IPS-20b (cell line): ENCODE data around the gene SPATA12.
"Not testable (repeated sequence)": the region's sequence is repeated elsewhere in the genome, so short reads cannot be mapped to it uniquely, and the experiment has no call there.

Experiments used
- H3K27ac ChIP-seq: one replicate; pipeline ENCODE4 v1.5.1; 2013; ENCODE audit warnings: low read length
- H3K27me3 ChIP-seq: 2 replicates; pipeline ENCODE4 v1.6.1; 2013; ENCODE audit warnings: mild to moderate bottlenecking, low read length, inconsistent platforms; ENCODE audit not compliant: insufficient read depth
- H3K36me3 ChIP-seq: 2 replicates; pipeline ENCODE4 v1.6.1; 2013; ENCODE audit warnings: low read depth, mild to moderate bottlenecking, inconsistent platforms, low read length, moderate library complexity; ENCODE audit not compliant: insufficient read depth
- H3K4me1 ChIP-seq: 2 replicates; pipeline ENCODE4 v1.6.1; 2013; ENCODE audit warnings: mild to moderate bottlenecking, control low read depth, inconsistent platforms, low read length, moderate library complexity; ENCODE audit not compliant: insufficient read depth
- H3K4me3 ChIP-seq: 2 replicates; pipeline ENCODE4 v1.5.1; 2013; ENCODE audit warnings: mild to moderate bottlenecking, low read length, inconsistent platforms
- H3K9ac ChIP-seq: 2 replicates; pipeline ENCODE4 v1.6.1; 2013; ENCODE audit warnings: low read depth, mild to moderate bottlenecking, inconsistent platforms, low read length, moderate library complexity
- H3K9me3 ChIP-seq: 2 replicates; pipeline ENCODE4 v1.6.1; 2013; ENCODE audit warnings: mild to moderate bottlenecking, low read depth, low read length, inconsistent platforms; ENCODE audit not compliant: insufficient read depth

SPATA12 gene

GRCh38 chr3:57074135-57074534 lies 13.7 kb downstream of the SPATA12 start:
- no peak overlapping the region for H3K4me3 ChIP-seq
- no peaks in the 10 kb centered on the region for H3K36me3 ChIP-seq
- no peaks in the 10 kb centered on the region for H3K9me3 ChIP-seq
- H3K27me3 ChIP-seq = peaks cover 27% of the 10 kb centered on the region
- no peaks in the 10 kb centered on the region for H3K4me1 ChIP-seq
- H3K9ac ChIP-seq = no peak overlapping the region
- H3K27ac ChIP-seq = no peak overlapping the region

- peaks cover 49% of the 10 kb centered on the region for H3K27me3 ChIP-seq
- H3K27ac ChIP-seq = no peak overlapping the region
- H3K36me3 ChIP-seq = no peaks in the 10 kb centered on the region
- H3K9ac ChIP-seq = no peak overlapping the region
- no peaks in the 10 kb centered on the region; the same call in 1 of the 2 replicates for H3K4me1 ChIP-seq
- H3K9me3 ChIP-seq = no peaks in the 10 kb centered on the region
- H3K4me3 ChIP-seq = no peak overlapping the region
Observed at GRCh38 chr3:57076422-57076951, 16.0 kb downstream of the SPATA12 start.

- Histone ChIP-seq H3K36me3 (no peaks in the 10 kb centered on the region), H3K9ac (0 out of 2 replicates have a peak overlapping the region, but pooled peaks have one; percentile 79), H3K27me3 (peaks cover 49% of the 10 kb centered on the region), H3K27ac (no peak overlapping the region), H3K4me3 (peak overlapping the region; percentile 86), H3K9me3 (no peaks in the 10 kb centered on the region), H3K4me1 (no peaks in the 10 kb centered on the region; the same call in 1 of the 2 replicates)
Observed at GRCh38 chr3:57077630-57078343, 17.3 kb downstream of the SPATA12 start.

GRCh38 chr3:57078344-57078634 lies 17.8 kb downstream of the SPATA12 start:
- Histone ChIP-seq H3K9ac (peak overlapping the region; percentile 79; the same call in 1 of the 2 replicates), H3K4me1 (no peaks in the 10 kb centered on the region; the same call in 1 of the 2 replicates), H3K27me3 (peaks cover 49% of the 10 kb centered on the region), H3K9me3 (no peaks in the 10 kb centered on the region), H3K27ac (no peak overlapping the region), H3K4me3 (peak overlapping the region; percentile 86), H3K36me3 (no peaks in the 10 kb centered on the region)

GRCh38 chr3:57078635-57079473 lies 18.4 kb downstream of the SPATA12 start:
- Histone ChIP-seq H3K27ac (no peak overlapping the region), H3K36me3 (no peaks in the 10 kb centered on the region), H3K9ac (peak overlapping the region; percentile 79; the same call in 1 of the 2 replicates), H3K9me3 (no peaks in the 10 kb centered on the region), H3K4me3 (peak overlapping the region; percentile 86), H3K4me1 (no peaks in the 10 kb centered on the region; the same call in 1 of the 2 replicates), H3K27me3 (peaks cover 49% of the 10 kb centered on the region)

- H3K4me1 ChIP-seq = no peaks in the 10 kb centered on the region; the same call in 1 of the 2 replicates
Observed at GRCh38 chr3:57079474-57079831, 19.0 kb downstream of the SPATA12 start.

GRCh38 chr3:57080171-57080570 lies 19.7 kb downstream of the SPATA12 start:
- peaks cover 49% of the 10 kb centered on the region for H3K27me3 ChIP-seq
- no peak overlapping the region; the same call in 1 of the 2 replicates for H3K4me3 ChIP-seq
- H3K27ac ChIP-seq = no peak overlapping the region
- no peak overlapping the region for H3K9ac ChIP-seq
- no peaks in the 10 kb centered on the region for H3K36me3 ChIP-seq
- H3K4me1 ChIP-seq = no peaks in the 10 kb centered on the region; the same call in 1 of the 2 replicates
- H3K9me3 ChIP-seq = no peaks in the 10 kb centered on the region

More at GRCh38 chr3:57079474-57079831, 19.0 kb downstream of the SPATA12 start:
- H3K27ac ChIP-seq = no peak overlapping the region
- no peaks in the 10 kb centered on the region for H3K36me3 ChIP-seq
- peak overlapping the region; percentile 68; the same call in 1 of the 2 replicates for H3K9ac ChIP-seq
- no peaks in the 10 kb centered on the region for H3K9me3 ChIP-seq
- peaks cover 49% of the 10 kb centered on the region for H3K27me3 ChIP-seq
- H3K4me3 ChIP-seq = peak overlapping the region; percentile 86

- Histone ChIP-seq H3K27me3 (peaks cover 49% of the 10 kb centered on the region), H3K36me3 (no peaks in the 10 kb centered on the region), H3K9me3 (no peaks in the 10 kb centered on the region), H3K4me3 (no peak overlapping the region), H3K9ac (no peak overlapping the region), H3K27ac (no peak overlapping the region), H3K4me1 (no peaks in the 10 kb centered on the region; the same call in 1 of the 2 replicates)
Observed at GRCh38 chr3:57081173-57081572, 20.7 kb downstream of the SPATA12 start.

GRCh38 chr3:57082481-57082880 lies 22.0 kb downstream of the SPATA12 start:
- H3K9me3 ChIP-seq = no peaks in the 10 kb centered on the region
- H3K4me3 ChIP-seq = no peak overlapping the region
- no peaks in the 10 kb centered on the region; the same call in 1 of the 2 replicates for H3K4me1 ChIP-seq
- no peaks in the 10 kb centered on the region for H3K36me3 ChIP-seq
- H3K9ac ChIP-seq = no peak overlapping the region
- peaks cover 38% of the 10 kb centered on the region for H3K27me3 ChIP-seq
- no peak overlapping the region for H3K27ac ChIP-seq

- not testable (repeated sequence) for H3K4me3 ChIP-seq, H3K27ac ChIP-seq, H3K36me3 ChIP-seq, H3K9me3 ChIP-seq, H3K4me1 ChIP-seq, H3K9ac ChIP-seq
- peaks cover 28% of the 10 kb centered on the region for H3K27me3 ChIP-seq
Observed at GRCh38 chr3:57083266-57083995, 23.0 kb downstream of the SPATA12 start.

GRCh38 chr3:57085211-57085610 lies 24.7 kb downstream of the SPATA12 start:
- no peaks in the 10 kb centered on the region; the same call in 1 of the 2 replicates for H3K4me1 ChIP-seq
- H3K9me3 ChIP-seq = no peaks in the 10 kb centered on the region
- H3K27me3 ChIP-seq = peaks cover 13% of the 10 kb centered on the region
- H3K36me3 ChIP-seq = no peaks in the 10 kb centered on the region
- H3K9ac ChIP-seq = no peak overlapping the region
- no peak overlapping the region for H3K4me3 ChIP-seq
- H3K27ac ChIP-seq = no peak overlapping the region
